GM23338 (cell line): ENCODE results near the gene ZGLP1. TPM values are rescaled to one million over a fixed set of nuclear protein-coding genes. Genes with fewer than 3 reads are reported as not detected.

Source experiments
- ATAC-seq: fragments of 200-7000 bp; cut with Tn5 transposase; 3 replicates; pipeline ENCODE4 v1.9.1; 2020
- DNase-seq: peaks from one replicate; pipeline ENCODE4 v3.0.0-alpha.2; 2015; ENCODE audit warnings: low spot score
- H2AFZ ChIP-seq: fragments of 200-600 bp; sonication (generic); 2 replicates; pipeline ENCODE4 v1.8.0; 2016; ENCODE audit warnings: antibody characterized with exemption, mild to moderate bottlenecking, moderate library complexity
- H3F3A ChIP-seq: fragments of 200-600 bp; sonication (generic); replicated peaks from 2 replicates; pipeline ENCODE4 v1.8.0; 2017; ENCODE audit warnings: antibody characterized with exemption, mixed run types, low read depth
- H3K27ac ChIP-seq: fragments of 200-600 bp; sonication (generic); 2 replicates; pipeline ENCODE4 v1.6.1; 2016; ENCODE audit warnings: low read depth
- H3K27me3 ChIP-seq: fragments of 200-600 bp; sonication (generic); 2 replicates; pipeline ENCODE4 v1.8.0; 2016; ENCODE audit warnings: mild to moderate bottlenecking, mixed run types, moderate library complexity; ENCODE audit not compliant: insufficient read depth
- H3K36me3 ChIP-seq: fragments of 200-600 bp; sonication (generic); 2 replicates; pipeline ENCODE4 v1.8.0; 2016; ENCODE audit warnings: mild to moderate bottlenecking; ENCODE audit not compliant: insufficient read depth
- H3K4me1 ChIP-seq: fragments of 200-600 bp; sonication (generic); 2 replicates; pipeline ENCODE4 v1.8.0; 2016; ENCODE audit warnings: mild to moderate bottlenecking, moderate library complexity; ENCODE audit not compliant: insufficient read depth
- H3K4me2 ChIP-seq: fragments of 200-600 bp; sonication (generic); 2 replicates; pipeline ENCODE4 v1.7.1; 2017; ENCODE audit warnings: mixed run types
- H3K4me3 ChIP-seq: fragments of 200-600 bp; sonication (generic); 2 replicates; pipeline ENCODE4 v1.6.1; 2016; ENCODE audit warnings: mixed run types
- H3K79me2 ChIP-seq: fragments of 200-600 bp; sonication (generic); replicated peaks from 2 replicates; pipeline ENCODE4 v1.8.0; 2017; ENCODE audit warnings: mild to moderate bottlenecking; ENCODE audit not compliant: insufficient read depth
- H3K9me2 ChIP-seq: fragments of 200-600 bp; sonication (generic); 2 replicates; pipeline ENCODE4 v1.8.0; 2017; ENCODE audit not compliant: insufficient read depth
- H4K20me1 ChIP-seq: fragments of 200-600 bp; sonication (generic); replicated peaks from 2 replicates; pipeline ENCODE4 v1.8.0; 2017; ENCODE audit warnings: mild to moderate bottlenecking; ENCODE audit not compliant: insufficient read depth
- H3K27ac Mint-ChIP-seq: 2 replicates; pipeline ENCODE4 v1.8.0; 2020; ENCODE audit warnings: inconsistent platforms, mild to moderate bottlenecking, moderate library complexity, mixed read lengths
- H3K27me3 Mint-ChIP-seq: 3 replicates; pipeline ENCODE4 v1.8.0; 2022; ENCODE audit warnings: low read depth, mild to moderate bottlenecking, moderate library complexity, mixed read lengths, inconsistent platforms; ENCODE audit not compliant: insufficient read depth, poor library complexity
- H3K36me3 Mint-ChIP-seq: 3 replicates; pipeline ENCODE4 v1.8.0; 2021; ENCODE audit warnings: low read depth, mild to moderate bottlenecking, inconsistent platforms, moderate library complexity, mixed read lengths
- H3K4me1 Mint-ChIP-seq: 3 replicates; pipeline ENCODE4 v1.8.0; 2020; ENCODE audit warnings: mild to moderate bottlenecking, inconsistent platforms, mixed read lengths
- H3K4me3 Mint-ChIP-seq: 3 replicates; pipeline ENCODE4 v1.8.0; 2021; ENCODE audit warnings: moderate library complexity, mild to moderate bottlenecking, inconsistent platforms, mixed read lengths
- H3K9me3 Mint-ChIP-seq: 3 replicates; pipeline ENCODE4 v1.8.0; 2020; ENCODE audit warnings: moderate library complexity, mild to moderate bottlenecking, inconsistent platforms, mixed read lengths
- CTCF ChIP-seq, 2 experiments: fragments of 200-600 bp in 1 of 2; sonication (generic) in 1 of 2; conservative IDR thresholded peaks; 2 replicates each; pipeline versions ENCODE4 v1.5.1 to v1.6.1; 2016 to 2017; ENCODE audit warnings: antibody characterized with exemption in 2 of 2, low read depth in 2 of 2, mild to moderate bottlenecking in 2 of 2, moderate library complexity in 1 of 2
- ETS1 ChIP-seq: IDR thresholded peaks from 2 replicates; pipeline ENCODE4 v1.6.1; 2016; ENCODE audit warnings: antibody characterized with exemption
- NANOG ChIP-seq: IDR thresholded peaks from 2 replicates; pipeline ENCODE4 v1.6.1; 2016; ENCODE audit warnings: antibody characterized with exemption, borderline replicate concordance
- REST ChIP-seq: IDR thresholded peaks from one replicate; pipeline ENCODE4 v1.6.1; 2018; ENCODE audit warnings: antibody characterized with exemption; ENCODE audit not compliant: unreplicated experiment
- polyA plus RNA-seq: library from polyadenylated mRNA; unstranded; fragments of >200 nt; fragmentation: Nextera tagmentation; extraction: Ambion mirVana; gene quantifications from 2 replicates; pipeline ENCODE4 v1.2.1, GENCODE V29; 2016
- total RNA-seq: library from RNA; depleted of rRNA; stranded (reverse); fragments of >200 nt; shearing (Covaris generic); gene quantifications from 2 replicates; pipeline ENCODE4 v1.2.3, GENCODE V29; 2014
- TF ChIP-seq, protein P1 (sequence below): fragments of 250-450 bp; sonication (Bioruptor Pico); IDR thresholded peaks from 2 replicates; pipeline ENCODE4 v1.5.0; 2020; ENCODE audit warnings: mild to moderate bottlenecking, moderate library complexity

ZGLP1 gene
- total and polyA plus RNA-seq, 2 experiments from 2014 or later: 1.5 to 5.3 TPM

DNA sequence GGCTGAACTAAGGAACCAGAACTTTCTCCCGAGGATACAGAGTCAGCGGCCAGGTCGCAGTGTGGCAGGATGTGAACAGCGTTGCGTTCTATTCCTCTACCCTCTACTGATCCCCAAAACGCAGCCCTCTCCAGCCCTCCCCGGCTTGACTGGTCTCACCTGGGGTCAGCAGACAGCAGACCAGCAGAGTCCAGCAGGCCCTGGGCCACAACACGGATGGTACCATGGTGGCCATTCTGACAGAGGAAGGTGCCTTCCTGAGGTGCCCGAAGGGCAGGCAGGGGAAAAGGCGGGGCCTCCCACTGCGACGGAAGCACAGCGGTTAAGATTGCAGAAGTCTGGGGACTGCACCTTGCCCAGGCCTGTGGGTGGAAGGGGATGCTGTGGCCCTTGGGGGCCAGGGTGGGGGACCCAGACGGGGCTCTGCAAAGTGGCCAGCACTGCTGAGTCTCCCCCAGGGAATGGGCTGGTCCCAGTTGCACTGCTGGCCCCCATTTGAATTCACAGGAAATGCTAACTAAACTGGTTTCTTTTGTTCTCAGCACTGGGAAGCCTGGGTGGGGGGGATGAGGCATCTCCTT is 29.9 kb upstream of the ZGLP1 start, which contains the start of gene ICAM3:
Gene ICAM3 (minus strand): TSS at position 245 of the 581 bp plus-strand sequence. CDS start 10 bp downstream, at position 235.
- Histone ChIP-seq H4K20me1 (no peaks in the 10 kb centered on the region), H3K79me2 (no peaks in the 10 kb centered on the region)
- no peak for DNase-seq

More for the DNA sequence above, 29.9 kb upstream of the ZGLP1 start, which contains the start of gene ICAM3:
- Histone ChIP-seq H3K36me3 (no peaks in the 10 kb centered on the region), H3K27ac (no peak within 1 kb of the TSS), H3K9me2 (no peaks in the 10 kb centered on the region), H3K4me2 (peak within 1 kb of the TSS; percentile 62), H3K4me3 (no peak within 1 kb of the TSS), H3K4me1 (peaks cover 20% of the 10 kb centered on the region; the same call in 1 of the 2 replicates), H3K27me3 (no peaks in the 10 kb centered on the region), H2AFZ (peak within 1 kb of the TSS; percentile 81), H3F3A (peaks cover 6% of the 10 kb centered on the region; the same call in 1 of the 2 replicates)
- Mint-ChIP-seq H3K4me1 (peaks cover 16% of the 10 kb centered on the region), H3K27ac (peak within 1 kb of the TSS; percentile 63; the same call in 1 of the 2 replicates), H3K4me3 (no peak within 1 kb of the TSS), H3K9me3 (no peaks in the 10 kb centered on the region; the same call in 2 of the 3 replicates), H3K27me3 (peaks cover 11% of the 10 kb centered on the region), H3K36me3 (no peaks in the 10 kb centered on the region)
- ATAC-seq: no peak; the same call in 2 of the 3 replicates
- TF ChIP-seq, protein P1, sequence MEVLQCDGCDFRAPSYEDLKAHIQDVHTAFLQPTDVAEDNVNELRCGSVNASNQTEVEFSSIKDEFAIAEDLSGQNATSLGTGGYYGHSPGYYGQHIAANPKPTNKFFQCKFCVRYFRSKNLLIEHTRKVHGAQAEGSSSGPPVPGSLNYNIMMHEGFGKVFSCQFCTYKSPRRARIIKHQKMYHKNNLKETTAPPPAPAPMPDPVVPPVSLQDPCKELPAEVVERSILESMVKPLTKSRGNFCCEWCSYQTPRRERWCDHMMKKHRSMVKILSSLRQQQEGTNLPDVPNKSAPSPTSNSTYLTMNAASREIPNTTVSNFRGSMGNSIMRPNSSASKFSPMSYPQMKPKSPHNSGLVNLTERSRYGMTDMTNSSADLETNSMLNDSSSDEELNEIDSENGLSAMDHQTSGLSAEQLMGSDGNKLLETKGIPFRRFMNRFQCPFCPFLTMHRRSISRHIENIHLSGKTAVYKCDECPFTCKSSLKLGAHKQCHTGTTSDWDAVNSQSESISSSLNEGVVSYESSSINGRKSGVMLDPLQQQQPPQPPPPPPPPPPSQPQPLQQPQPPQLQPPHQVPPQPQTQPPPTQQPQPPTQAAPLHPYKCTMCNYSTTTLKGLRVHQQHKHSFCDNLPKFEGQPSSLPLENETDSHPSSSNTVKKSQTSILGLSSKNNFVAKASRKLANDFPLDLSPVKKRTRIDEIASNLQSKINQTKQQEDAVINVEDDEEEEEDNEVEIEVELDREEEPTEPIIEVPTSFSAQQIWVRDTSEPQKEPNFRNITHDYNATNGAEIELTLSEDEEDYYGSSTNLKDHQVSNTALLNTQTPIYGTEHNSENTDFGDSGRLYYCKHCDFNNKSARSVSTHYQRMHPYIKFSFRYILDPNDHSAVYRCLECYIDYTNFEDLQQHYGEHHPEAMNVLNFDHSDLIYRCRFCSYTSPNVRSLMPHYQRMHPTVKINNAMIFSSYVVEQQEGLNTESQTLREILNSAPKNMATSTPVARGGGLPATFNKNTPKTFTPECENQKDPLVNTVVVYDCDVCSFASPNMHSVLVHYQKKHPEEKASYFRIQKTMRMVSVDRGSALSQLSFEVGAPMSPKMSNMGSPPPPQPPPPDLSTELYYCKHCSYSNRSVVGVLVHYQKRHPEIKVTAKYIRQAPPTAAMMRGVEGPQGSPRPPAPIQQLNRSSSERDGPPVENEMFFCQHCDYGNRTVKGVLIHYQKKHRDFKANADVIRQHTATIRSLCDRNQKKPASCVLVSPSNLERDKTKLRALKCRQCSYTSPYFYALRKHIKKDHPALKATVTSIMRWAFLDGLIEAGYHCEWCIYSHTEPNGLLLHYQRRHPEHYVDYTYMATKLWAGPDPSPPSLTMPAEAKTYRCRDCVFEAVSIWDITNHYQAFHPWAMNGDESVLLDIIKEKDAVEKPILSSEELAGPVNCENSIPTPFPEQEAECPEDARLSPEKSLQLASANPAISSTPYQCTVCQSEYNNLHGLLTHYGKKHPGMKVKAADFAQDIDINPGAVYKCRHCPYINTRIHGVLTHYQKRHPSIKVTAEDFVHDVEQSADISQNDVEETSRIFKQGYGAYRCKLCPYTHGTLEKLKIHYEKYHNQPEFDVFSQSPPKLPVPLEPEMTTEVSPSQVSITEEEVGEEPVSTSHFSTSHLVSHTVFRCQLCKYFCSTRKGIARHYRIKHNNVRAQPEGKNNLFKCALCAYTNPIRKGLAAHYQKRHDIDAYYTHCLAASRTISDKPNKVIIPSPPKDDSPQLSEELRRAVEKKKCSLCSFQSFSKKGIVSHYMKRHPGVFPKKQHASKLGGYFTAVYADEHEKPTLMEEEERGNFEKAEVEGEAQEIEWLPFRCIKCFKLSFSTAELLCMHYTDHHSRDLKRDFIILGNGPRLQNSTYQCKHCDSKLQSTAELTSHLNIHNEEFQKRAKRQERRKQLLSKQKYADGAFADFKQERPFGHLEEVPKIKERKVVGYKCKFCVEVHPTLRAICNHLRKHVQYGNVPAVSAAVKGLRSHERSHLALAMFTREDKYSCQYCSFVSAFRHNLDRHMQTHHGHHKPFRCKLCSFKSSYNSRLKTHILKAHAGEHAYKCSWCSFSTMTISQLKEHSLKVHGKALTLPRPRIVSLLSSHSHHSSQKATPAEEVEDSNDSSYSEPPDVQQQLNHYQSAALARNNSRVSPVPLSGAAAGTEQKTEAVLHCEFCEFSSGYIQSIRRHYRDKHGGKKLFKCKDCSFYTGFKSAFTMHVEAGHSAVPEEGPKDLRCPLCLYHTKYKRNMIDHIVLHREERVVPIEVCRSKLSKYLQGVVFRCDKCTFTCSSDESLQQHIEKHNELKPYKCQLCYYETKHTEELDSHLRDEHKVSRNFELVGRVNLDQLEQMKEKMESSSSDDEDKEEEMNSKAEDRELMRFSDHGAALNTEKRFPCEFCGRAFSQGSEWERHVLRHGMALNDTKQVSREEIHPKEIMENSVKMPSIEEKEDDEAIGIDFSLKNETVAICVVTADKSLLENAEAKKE: no peak
- TF ChIP-seq CTCF (conservative IDR thresholded peaks at IDR 0.05; ENCODE audit: low read depth in 2 of 2) (no peak), NANOG (no peak), REST (no peak), ETS1 (no peak)
